ENCODE results near the gene IQGAP2.

IQGAP2 gene

DNA sequence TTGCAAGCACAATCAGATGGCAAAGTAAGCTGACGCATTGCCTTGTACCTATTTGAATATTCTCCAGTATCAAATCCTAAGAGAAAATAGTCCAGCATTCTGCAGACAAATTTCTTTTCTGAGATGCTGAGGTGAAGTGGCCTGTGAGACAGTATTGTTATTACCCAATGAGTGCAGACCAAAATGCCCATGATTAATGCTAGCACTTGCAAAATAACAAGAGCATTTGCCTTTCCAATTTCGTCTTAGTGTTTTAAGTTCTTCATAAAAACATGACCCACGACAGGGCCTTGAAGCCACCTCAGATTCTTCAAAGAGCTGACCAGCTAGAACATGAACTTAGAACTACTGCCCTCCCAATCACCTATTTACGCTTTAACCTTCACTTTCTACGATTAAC is 2.6 kb upstream of the IQGAP2 start:
- H3K4me3 ChIP-seq (ENCODE audit: low read depth in 1 of 5, low read length in 5 of 5) = no peak overlapping the region
- no peaks in the 10 kb centered on the region for H3K36me3 ChIP-seq (ENCODE audit: control insufficient read depth in 5 of 5, insufficient read depth in 5 of 5, low read length in 5 of 5)
- H3K27ac ChIP-seq (ENCODE audit: low read depth, low read length) = no peak overlapping the region
- H3K9ac ChIP-seq (ENCODE audit: low read length in 5 of 5) = no peak overlapping the region
- peaks cover 0 to 9% (median 0%) of the 10 kb centered on the region in 5 donors for H3K27me3 ChIP-seq (ENCODE audit: control insufficient read depth in 5 of 5, insufficient read depth in 4 of 5, low read length in 5 of 5)
- no peaks in the 10 kb centered on the region for H3K9me3 ChIP-seq (ENCODE audit: control insufficient read depth in 5 of 5, low read length in 5 of 5)
- peaks cover 0 to 23% (median 22%) of the 10 kb centered on the region in 5 donors for H3K4me1 ChIP-seq (ENCODE audit: control insufficient read depth in 5 of 5, insufficient read depth in 5 of 5, low read length in 5 of 5)

DNA sequence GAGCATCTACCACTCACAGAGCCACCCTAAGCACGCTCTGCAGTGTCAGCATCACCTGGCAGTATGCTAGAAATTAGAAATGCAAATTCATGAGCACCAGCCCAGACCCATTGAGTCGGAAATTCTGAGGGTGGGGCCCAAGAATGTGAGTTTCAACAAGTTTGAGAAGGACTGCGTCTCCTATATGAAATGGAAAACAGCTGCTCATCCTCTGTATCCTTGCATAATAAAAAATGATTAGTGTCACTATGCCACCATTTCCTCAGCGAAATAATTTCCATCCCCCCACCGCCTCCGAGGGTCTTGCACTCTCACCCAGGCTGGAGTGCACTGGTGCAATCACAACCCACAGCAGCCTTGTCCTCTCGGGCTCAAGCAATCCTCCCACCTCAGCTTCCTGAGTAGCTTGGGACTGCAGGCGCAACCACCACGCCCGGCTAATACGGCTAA is 1.3 kb upstream of the IQGAP2 start:
- Histone ChIP-seq H3K4me1 (ENCODE audit: control insufficient read depth in 5 of 5, insufficient read depth in 5 of 5, low read length in 5 of 5) (peaks cover 0 to 27% (median 22%) of the 10 kb centered on the region in 5 donors), H3K9ac (ENCODE audit: low read length in 5 of 5) (peak overlapping the region in 2 of 5 donors; percentile 8 to 48), H3K4me3 (ENCODE audit: low read depth in 1 of 5, low read length in 5 of 5) (peak overlapping the region; percentile 1 to 74 (median 68)), H3K27me3 (ENCODE audit: control insufficient read depth in 5 of 5, insufficient read depth in 4 of 5, low read length in 5 of 5) (peaks cover 0 to 9% (median 0%) of the 10 kb centered on the region in 5 donors), H3K27ac (ENCODE audit: low read depth, low read length) (no peak overlapping the region), H3K36me3 (ENCODE audit: control insufficient read depth in 5 of 5, insufficient read depth in 5 of 5, low read length in 5 of 5) (no peaks in the 10 kb centered on the region), H3K9me3 (ENCODE audit: control insufficient read depth in 5 of 5, low read length in 5 of 5) (no peaks in the 10 kb centered on the region)

DNA sequence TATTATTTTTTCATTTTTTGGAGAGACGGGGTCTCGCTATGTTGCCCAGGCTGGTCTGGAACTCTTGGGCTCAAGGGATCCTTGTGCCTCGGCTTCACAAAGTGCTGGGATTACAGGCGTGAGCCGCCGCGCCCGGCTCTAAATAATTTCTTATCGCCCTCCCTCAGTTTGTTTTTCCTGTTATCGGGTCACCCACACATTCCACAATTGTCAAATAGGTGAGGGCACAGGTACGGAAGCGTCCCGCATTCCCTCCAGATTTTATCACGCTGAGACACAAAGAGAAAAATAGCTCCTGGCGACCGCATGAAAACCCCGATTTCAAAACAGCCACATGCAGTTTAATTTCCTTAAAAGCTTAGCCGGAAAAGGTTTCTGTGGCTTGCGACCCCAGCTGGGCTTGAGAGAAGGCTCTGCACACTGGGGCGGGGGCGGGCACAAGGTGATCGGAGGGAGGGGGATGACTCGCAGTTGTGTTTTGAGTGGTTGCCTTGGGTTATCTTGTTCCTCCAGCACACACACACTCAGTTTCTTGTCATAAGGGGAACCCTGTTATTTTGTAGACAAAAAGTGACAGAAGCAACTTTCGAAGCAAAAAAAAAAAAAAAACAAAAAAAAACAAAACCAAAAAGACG is 717 bp upstream of the IQGAP2 start:
- peaks cover 0 to 9% (median 0%) of the 10 kb centered on the region in 5 donors for H3K27me3 ChIP-seq (ENCODE audit: control insufficient read depth in 5 of 5, insufficient read depth in 4 of 5, low read length in 5 of 5)
- H3K9ac ChIP-seq (ENCODE audit: low read length in 5 of 5) = peak overlapping the region in 4 of 5 donors; percentile 12 to 66 (median 60)
- peaks cover 0 to 31% (median 22%) of the 10 kb centered on the region in 5 donors for H3K4me1 ChIP-seq (ENCODE audit: control insufficient read depth in 5 of 5, insufficient read depth in 5 of 5, low read length in 5 of 5)
- peak overlapping the region; percentile 62 to 74 (median 74) for H3K4me3 ChIP-seq (ENCODE audit: low read depth in 1 of 5, low read length in 5 of 5)
- no peaks in the 10 kb centered on the region for H3K36me3 ChIP-seq (ENCODE audit: control insufficient read depth in 5 of 5, insufficient read depth in 5 of 5, low read length in 5 of 5)
- H3K9me3 ChIP-seq (ENCODE audit: control insufficient read depth in 5 of 5, low read length in 5 of 5) = no peaks in the 10 kb centered on the region
- no peak overlapping the region for H3K27ac ChIP-seq (ENCODE audit: low read depth, low read length)

DNA sequence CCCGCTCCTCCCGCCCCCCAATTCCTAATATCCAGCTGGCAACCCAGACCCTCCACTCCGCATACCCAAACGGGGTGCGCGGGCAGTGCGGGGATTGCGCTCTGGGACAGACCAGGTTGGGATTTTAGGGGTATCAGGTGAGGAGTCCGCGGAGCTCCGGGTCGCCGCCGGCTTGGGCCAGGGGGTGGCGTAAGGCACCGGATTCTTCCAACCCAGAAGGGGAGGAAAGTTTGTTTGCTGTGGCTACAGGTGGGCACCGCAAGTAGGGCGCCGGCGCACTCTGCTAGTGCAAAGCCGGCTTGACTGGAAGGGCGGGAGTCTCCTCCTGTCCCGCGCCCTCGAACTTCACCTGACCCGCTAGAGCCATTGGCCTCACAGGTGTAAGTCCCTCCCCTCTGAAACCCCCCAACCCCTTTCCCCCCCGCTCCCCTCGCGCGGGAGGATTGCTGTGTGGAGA is 709 bp downstream of the IQGAP2 start:
- no peaks in the 10 kb centered on the region for H3K36me3 ChIP-seq (ENCODE audit: control insufficient read depth in 5 of 5, insufficient read depth in 5 of 5, low read length in 5 of 5)
- H3K27ac ChIP-seq (ENCODE audit: low read depth, low read length) = no peak overlapping the region
- peak overlapping the region in 4 of 5 donors; percentile 25 to 72 (median 67) for H3K9ac ChIP-seq (ENCODE audit: low read length in 5 of 5)
- peaks cover 0 to 9% (median 0%) of the 10 kb centered on the region in 5 donors for H3K27me3 ChIP-seq (ENCODE audit: control insufficient read depth in 5 of 5, insufficient read depth in 4 of 5, low read length in 5 of 5)
- peak overlapping the region; percentile 56 to 74 (median 74) for H3K4me3 ChIP-seq (ENCODE audit: low read depth in 1 of 5, low read length in 5 of 5)
- no peaks in the 10 kb centered on the region for H3K9me3 ChIP-seq (ENCODE audit: control insufficient read depth in 5 of 5, low read length in 5 of 5)
- peaks cover 0 to 31% (median 22%) of the 10 kb centered on the region in 5 donors for H3K4me1 ChIP-seq (ENCODE audit: control insufficient read depth in 5 of 5, insufficient read depth in 5 of 5, low read length in 5 of 5)

DNA sequence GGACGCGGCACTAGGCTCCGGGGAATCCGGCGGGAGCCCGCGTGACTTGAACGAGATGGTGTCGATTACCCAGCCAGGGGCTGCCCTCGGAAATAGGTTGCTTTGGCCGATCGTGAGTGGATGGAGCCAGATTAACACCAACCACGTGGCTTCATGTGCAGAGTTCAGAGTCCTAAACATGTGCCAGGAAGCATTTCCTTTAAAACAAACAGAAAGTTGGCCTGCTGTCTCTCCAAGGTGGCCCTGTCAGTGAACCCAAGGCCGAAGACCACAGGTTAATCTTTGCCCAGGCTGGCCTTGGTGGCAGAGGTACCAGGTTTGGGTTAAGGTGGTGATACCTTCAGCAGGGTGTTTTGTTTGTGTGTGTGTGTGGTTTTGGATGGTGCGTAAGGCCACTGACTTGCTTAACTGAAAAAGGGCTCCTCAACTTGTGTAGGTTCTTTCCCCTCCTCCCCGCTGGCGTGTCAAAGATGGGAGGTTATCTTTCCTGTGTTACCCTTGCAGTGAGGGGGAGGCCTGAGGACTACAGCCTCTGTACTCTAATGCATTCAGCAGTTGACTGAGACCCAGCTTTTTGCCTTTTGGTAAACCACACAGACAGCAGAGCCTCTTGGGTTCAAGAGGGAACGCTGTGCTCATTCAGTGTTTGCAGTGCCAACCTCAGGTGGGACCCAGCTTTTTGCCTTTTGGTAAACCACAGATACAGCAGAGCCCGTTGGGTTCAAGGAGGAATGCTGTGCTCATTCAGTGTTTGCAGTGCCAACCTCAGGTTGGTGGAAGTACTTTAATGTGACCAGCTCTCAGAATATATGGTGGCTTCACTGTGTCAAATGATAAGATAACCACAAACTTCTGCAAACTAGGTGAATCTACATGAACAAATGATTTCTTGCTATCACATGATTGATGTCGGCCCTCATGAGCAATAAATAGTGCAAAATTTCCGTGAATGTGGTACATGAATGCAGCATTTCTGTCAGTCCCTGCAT is 1.4 kb downstream of the IQGAP2 start:
- H3K36me3 ChIP-seq (ENCODE audit: control insufficient read depth in 5 of 5, insufficient read depth in 5 of 5, low read length in 5 of 5) = no peaks in the 10 kb centered on the region
- peaks cover 0 to 31% (median 22%) of the 10 kb centered on the region in 5 donors for H3K4me1 ChIP-seq (ENCODE audit: control insufficient read depth in 5 of 5, insufficient read depth in 5 of 5, low read length in 5 of 5)
- no peak overlapping the region for H3K27ac ChIP-seq (ENCODE audit: low read depth, low read length)
- H3K9me3 ChIP-seq (ENCODE audit: control insufficient read depth in 5 of 5, low read length in 5 of 5) = no peaks in the 10 kb centered on the region
- peaks cover 0 to 9% (median 0%) of the 10 kb centered on the region in 5 donors for H3K27me3 ChIP-seq (ENCODE audit: control insufficient read depth in 5 of 5, insufficient read depth in 4 of 5, low read length in 5 of 5)
- peak overlapping the region; percentile 56 to 74 (median 74) for H3K4me3 ChIP-seq (ENCODE audit: low read depth in 1 of 5, low read length in 5 of 5)
- H3K9ac ChIP-seq (ENCODE audit: low read length in 5 of 5) = peak overlapping the region in 1 of 5 donors; percentile 38

DNA sequence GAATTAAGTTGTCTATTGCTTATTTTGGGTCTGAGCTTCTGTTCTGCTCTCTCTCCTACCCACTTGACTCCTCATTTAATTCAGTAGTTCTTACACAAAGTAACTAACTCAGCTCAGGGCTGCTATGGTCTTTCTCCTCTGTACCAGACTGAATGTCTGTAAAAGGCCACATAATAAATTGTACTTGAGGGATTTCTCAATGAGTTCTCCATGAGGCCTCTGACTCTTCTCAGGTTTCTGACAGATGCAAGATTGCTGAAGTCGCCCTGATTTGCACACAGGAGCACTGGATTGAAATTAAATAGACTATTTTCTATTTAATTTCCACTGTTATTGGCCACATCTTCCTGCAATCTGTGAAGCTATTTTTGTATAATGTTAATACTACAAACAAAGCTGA is 2.9 kb downstream of the IQGAP2 start:
- H3K4me1 ChIP-seq (ENCODE audit: control insufficient read depth in 5 of 5, insufficient read depth in 5 of 5, low read length in 5 of 5) = peaks cover 0 to 31% (median 22%) of the 10 kb centered on the region in 5 donors
- no peaks in the 10 kb centered on the region for H3K9me3 ChIP-seq (ENCODE audit: control insufficient read depth in 5 of 5, low read length in 5 of 5)
- no peak overlapping the region for H3K9ac ChIP-seq (ENCODE audit: low read length in 5 of 5)
- H3K27ac ChIP-seq (ENCODE audit: low read depth, low read length) = no peak overlapping the region
- H3K4me3 ChIP-seq (ENCODE audit: low read depth in 1 of 5, low read length in 5 of 5) = no peak overlapping the region
- H3K36me3 ChIP-seq (ENCODE audit: control insufficient read depth in 5 of 5, insufficient read depth in 5 of 5, low read length in 5 of 5) = no peaks in the 10 kb centered on the region
- H3K27me3 ChIP-seq (ENCODE audit: control insufficient read depth in 5 of 5, insufficient read depth in 4 of 5, low read length in 5 of 5) = peaks cover 0 to 8% (median 0%) of the 10 kb centered on the region in 5 donors

DNA sequence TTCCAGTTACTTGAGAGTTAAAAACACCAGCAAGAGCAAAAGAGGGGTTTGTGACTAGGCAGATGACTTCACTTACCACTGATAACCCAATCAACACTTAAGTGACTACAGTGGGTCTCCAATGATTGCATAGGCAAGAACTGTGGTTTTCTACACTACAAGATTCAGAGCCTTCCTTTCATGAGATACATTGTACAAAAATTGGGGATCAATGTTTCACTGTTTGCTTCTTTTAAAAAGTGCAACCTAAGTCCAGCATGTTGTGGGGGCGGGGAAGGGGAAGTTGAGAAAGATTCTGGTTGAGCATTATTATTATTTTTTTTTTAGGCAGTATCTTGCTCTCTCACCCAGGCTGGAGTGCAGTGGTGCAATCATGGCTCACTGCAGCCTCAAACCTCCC is 3.6 kb downstream of the IQGAP2 start:
- no peak overlapping the region for H3K27ac ChIP-seq (ENCODE audit: low read depth, low read length)
- peaks cover 0 to 29% (median 22%) of the 10 kb centered on the region in 5 donors for H3K4me1 ChIP-seq (ENCODE audit: control insufficient read depth in 5 of 5, insufficient read depth in 5 of 5, low read length in 5 of 5)

DNA sequence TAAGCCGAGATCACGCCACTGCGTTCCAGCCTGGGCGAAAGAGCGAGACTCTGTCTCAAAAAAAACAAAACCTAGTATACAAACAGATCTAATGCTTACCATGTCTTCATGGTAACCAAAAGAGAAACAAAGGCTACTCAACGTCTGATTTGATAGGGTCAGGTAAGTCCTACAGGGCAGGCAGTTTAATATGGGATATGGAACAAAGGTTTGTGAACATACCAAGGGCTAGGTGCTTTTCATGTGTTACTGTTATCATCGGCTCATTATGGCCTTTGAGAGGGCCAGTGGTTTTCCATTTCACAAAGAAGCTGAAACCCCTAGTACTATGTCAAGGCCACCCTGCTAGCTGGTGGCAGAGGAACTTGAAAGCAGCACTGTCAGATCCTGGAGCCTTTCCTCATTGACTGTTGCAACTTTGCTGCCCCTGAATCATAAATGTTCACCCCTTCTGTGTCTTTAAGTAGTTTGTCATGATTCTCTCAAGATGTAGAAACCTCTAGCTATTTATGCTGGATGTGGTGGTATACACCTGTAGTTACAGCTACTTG is 5.1 kb downstream of the IQGAP2 start:
- Histone ChIP-seq H3K4me3 (ENCODE audit: low read depth in 1 of 5, low read length in 5 of 5) (no peak overlapping the region), H3K27me3 (ENCODE audit: control insufficient read depth in 5 of 5, insufficient read depth in 4 of 5, low read length in 5 of 5) (no peaks in the 10 kb centered on the region), H3K9me3 (ENCODE audit: control insufficient read depth in 5 of 5, low read length in 5 of 5) (no peaks in the 10 kb centered on the region), H3K36me3 (ENCODE audit: control insufficient read depth in 5 of 5, insufficient read depth in 5 of 5, low read length in 5 of 5) (no peaks in the 10 kb centered on the region), H3K27ac (ENCODE audit: low read depth, low read length) (no peak overlapping the region), H3K4me1 (ENCODE audit: control insufficient read depth in 5 of 5, insufficient read depth in 5 of 5, low read length in 5 of 5) (peaks cover 0 to 17% (median 10%) of the 10 kb centered on the region in 5 donors), H3K9ac (ENCODE audit: low read length in 5 of 5) (no peak overlapping the region)

More for the DNA sequence above, 3.6 kb downstream of the IQGAP2 start:
- Histone ChIP-seq H3K9ac (ENCODE audit: low read length in 5 of 5) (no peak overlapping the region), H3K27me3 (ENCODE audit: control insufficient read depth in 5 of 5, insufficient read depth in 4 of 5, low read length in 5 of 5) (peaks cover 0 to 4% (median 0%) of the 10 kb centered on the region in 5 donors), H3K9me3 (ENCODE audit: control insufficient read depth in 5 of 5, low read length in 5 of 5) (no peaks in the 10 kb centered on the region), H3K36me3 (ENCODE audit: control insufficient read depth in 5 of 5, insufficient read depth in 5 of 5, low read length in 5 of 5) (no peaks in the 10 kb centered on the region), H3K4me3 (ENCODE audit: low read depth in 1 of 5, low read length in 5 of 5) (no peak overlapping the region)

DNA sequence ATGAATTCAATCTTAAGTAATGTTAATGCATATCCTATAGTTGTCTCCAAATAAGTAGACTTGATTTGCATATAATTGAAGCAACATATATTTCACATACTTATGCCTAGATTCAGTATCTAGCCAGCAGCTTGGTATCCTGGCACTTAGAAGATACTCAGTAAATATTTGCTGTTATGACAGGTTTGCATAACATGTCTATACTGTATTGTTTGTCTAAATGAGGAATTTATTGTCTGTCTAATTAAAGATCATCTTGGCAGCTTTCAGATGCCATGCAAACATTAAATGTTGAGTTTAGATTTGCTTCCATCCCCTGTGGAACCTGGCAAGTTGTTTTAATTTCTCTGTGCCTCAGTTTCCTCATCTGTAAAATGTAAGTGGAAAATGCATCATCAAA is 9.4 kb downstream of the IQGAP2 start:
- no peaks in the 10 kb centered on the region for H3K9me3 ChIP-seq (ENCODE audit: control insufficient read depth in 5 of 5, low read length in 5 of 5)
- no peaks in the 10 kb centered on the region for H3K36me3 ChIP-seq (ENCODE audit: control insufficient read depth in 5 of 5, insufficient read depth in 5 of 5, low read length in 5 of 5)
- no peak overlapping the region for H3K27ac ChIP-seq (ENCODE audit: low read depth, low read length)
- no peaks in the 10 kb centered on the region for H3K4me1 ChIP-seq (ENCODE audit: control insufficient read depth in 5 of 5, insufficient read depth in 5 of 5, low read length in 5 of 5)
- H3K9ac ChIP-seq (ENCODE audit: low read length in 5 of 5) = no peak overlapping the region
- no peaks in the 10 kb centered on the region for H3K27me3 ChIP-seq (ENCODE audit: control insufficient read depth in 5 of 5, insufficient read depth in 4 of 5, low read length in 5 of 5)
- no peak overlapping the region for H3K4me3 ChIP-seq (ENCODE audit: low read depth in 1 of 5, low read length in 5 of 5)
